IMR-90 (cell line): Measurements from ENCODE around the gene XPO4. TPM values are rescaled to one million over a fixed set of nuclear protein-coding genes. Genes with fewer than 3 reads are reported as not detected.

Source experiments
- ATAC-seq: fragments of 200-7000 bp; cut with Tn5 transposase; 2 replicates; pipeline ENCODE4 v1.9.1; 2020; ENCODE audit warnings: low read depth, mild to moderate bottlenecking, moderate library complexity
- BruUV-seq: library from RNA; stranded (reverse); fragments of 400-500 nt; replicated peaks from 2 replicates; lab custom pipeline; 2021; lab: Mats Ljungman, UMichigan
- CTCF ChIA-PET: fragments of 300-600 bp; formaldehyde crosslinking; extraction: SDS; loops from one replicate; lab custom pipeline; 2021; ENCODE audit warnings: antibody characterized with exemption; lab: Yijun Ruan, JAX
- POLR2A ChIA-PET: fragments of 300-600 bp; sonication (Branson Sonifier 250); formaldehyde crosslinking; loops from one replicate; lab custom pipeline; 2022; ENCODE audit warnings: antibody characterized with exemption; ENCODE audit not compliant: unreplicated experiment; lab: Charles Lee
- DNase-seq: peaks from one replicate; pipeline ENCODE4 v3.0.0; 2013
- H2AFZ ChIP-seq: replicated peaks from 2 replicates; pipeline ENCODE3; 2013; ENCODE audit warnings: low read length, mild to moderate bottlenecking; ENCODE audit not compliant: poor library complexity
- H2AK5ac ChIP-seq: 2 replicates; pipeline ENCODE4 v1.6.1; 2013; ENCODE audit warnings: low read depth, low read length, inconsistent platforms
- H2AK9ac ChIP-seq: replicated peaks from 2 replicates; pipeline ENCODE3; 2013; ENCODE audit warnings: mild to moderate bottlenecking, low read depth, low read length, moderate library complexity; ENCODE audit not compliant: poor library complexity
- H2BK120ac ChIP-seq: 2 replicates; pipeline ENCODE4 v1.6.1; 2013; ENCODE audit warnings: low read depth, low read length, inconsistent platforms
- H2BK15ac ChIP-seq: 3 replicates; pipeline ENCODE4 v1.6.1; 2013; ENCODE audit warnings: low read depth, low read length, inconsistent platforms
- H2BK20ac ChIP-seq: 2 replicates; pipeline ENCODE4 v1.6.1; 2013; ENCODE audit warnings: low read depth, mild to moderate bottlenecking, inconsistent platforms, low read length, moderate library complexity
- H2BK5ac ChIP-seq: 2 replicates; pipeline ENCODE4 v1.6.1; 2013; ENCODE audit warnings: mild to moderate bottlenecking, low read depth, low read length, inconsistent platforms; ENCODE audit not compliant: poor library complexity, severe bottlenecking
- H3K14ac ChIP-seq: replicated peaks from 2 replicates; pipeline ENCODE4 v1.6.1; 2013; ENCODE audit warnings: low read depth, low read length, inconsistent platforms
- H3K18ac ChIP-seq: 2 replicates; pipeline ENCODE4 v1.6.1; 2013; ENCODE audit warnings: low read depth, low read length, control low read depth
- H3K23ac ChIP-seq: 2 replicates; pipeline ENCODE4 v1.6.1; 2013; ENCODE audit warnings: low read depth, low read length, inconsistent platforms
- H3K27ac ChIP-seq: 2 replicates; pipeline ENCODE4 v1.5.1; 2013; ENCODE audit warnings: mild to moderate bottlenecking, control low read depth, low read length; ENCODE audit not compliant: insufficient read depth
- H3K27me3 ChIP-seq: 2 replicates; pipeline ENCODE4 v1.6.1; 2013; ENCODE audit warnings: low read length; ENCODE audit not compliant: control insufficient read depth, insufficient read depth
- H3K36me3 ChIP-seq: 2 replicates; pipeline ENCODE4 v1.6.1; 2013; ENCODE audit warnings: low read length, mixed read lengths; ENCODE audit not compliant: control insufficient read depth, insufficient read depth
- H3K4ac ChIP-seq: 2 replicates; pipeline ENCODE4 v1.6.1; 2013; ENCODE audit warnings: low read depth, low read length, inconsistent platforms
- H3K4me1 ChIP-seq: 2 replicates; pipeline ENCODE4 v1.6.1; 2013; ENCODE audit warnings: low read length, mixed read lengths; ENCODE audit not compliant: control insufficient read depth, insufficient read depth
- H3K4me2 ChIP-seq: 2 replicates; pipeline ENCODE4 v1.6.1; 2013; ENCODE audit warnings: low read depth, mild to moderate bottlenecking, control low read depth, low read length, moderate library complexity
- H3K4me3 ChIP-seq: 2 replicates; pipeline ENCODE4 v1.5.1; 2013; ENCODE audit warnings: low read depth, mild to moderate bottlenecking, control low read depth, low read length, moderate library complexity; ENCODE audit not compliant: insufficient read depth
- H3K56ac ChIP-seq: 2 replicates; pipeline ENCODE4 v1.6.1; 2013; ENCODE audit warnings: low read length, inconsistent platforms; ENCODE audit not compliant: insufficient read depth; ENCODE audit errors: extremely low read depth
- H3K79me1 ChIP-seq, 2 experiments: 2 replicates each; pipeline ENCODE4 v1.6.1; 2013; ENCODE audit warnings: low read length in 2 of 2, inconsistent platforms in 1 of 2, low read depth in 1 of 2
- H3K9ac ChIP-seq: 2 replicates; pipeline ENCODE4 v1.6.1; 2013; ENCODE audit warnings: low read depth, low read length, control low read depth
- H3K9me1 ChIP-seq: 2 replicates; pipeline ENCODE4 v1.6.1; 2013; ENCODE audit warnings: low read length, inconsistent platforms; ENCODE audit not compliant: insufficient read depth
- H3K9me3 ChIP-seq: 2 replicates; pipeline ENCODE4 v1.6.1; 2013; ENCODE audit warnings: low read length; ENCODE audit not compliant: control insufficient read depth, insufficient read depth
- H4K20me1 ChIP-seq: 2 replicates; pipeline ENCODE4 v1.6.1; 2013; ENCODE audit warnings: low read length, inconsistent platforms; ENCODE audit not compliant: insufficient read depth
- H4K5ac ChIP-seq: 2 replicates; pipeline ENCODE4 v1.6.1; 2013; ENCODE audit warnings: mild to moderate bottlenecking, low read depth, low read length, control low read depth
- H4K8ac ChIP-seq, 2 experiments: 2 replicates each; pipeline ENCODE4 v1.6.1; 2013; ENCODE audit warnings: low read depth in 2 of 2, low read length in 2 of 2, control low read depth in 1 of 2, inconsistent platforms in 1 of 2
- H4K91ac ChIP-seq: 2 replicates; pipeline ENCODE4 v1.6.1; 2013; ENCODE audit warnings: low read depth, low read length, inconsistent platforms; ENCODE audit not compliant: insufficient read depth
- CEBPB ChIP-seq: IDR thresholded peaks from 2 replicates; pipeline ENCODE4 v1.6.1; 2012; ENCODE audit warnings: low read depth, low read length, improper control_type of control experiment
- CHD1 ChIP-seq: IDR thresholded peaks from 2 replicates; pipeline ENCODE4 v1.6.1; 2012; ENCODE audit warnings: low read depth, low read length, improper control_type of control experiment
- MAFK ChIP-seq: IDR thresholded peaks from 2 replicates; pipeline ENCODE4 v1.6.1; 2012; ENCODE audit warnings: low read depth, low read length, improper control_type of control experiment
- MAZ ChIP-seq: IDR thresholded peaks from 2 replicates; pipeline ENCODE4 v1.6.1; 2012; ENCODE audit warnings: low read depth, mild to moderate bottlenecking, low read length, improper control_type of control experiment, moderate library complexity, borderline replicate concordance
- NFE2L2 ChIP-seq: fragments of 150-350 bp; IDR thresholded peaks from 2 replicates; pipeline ENCODE4 v1.6.1; 2016; ENCODE audit warnings: low read depth, mild to moderate bottlenecking, low read length
- POLR2A ChIP-seq: IDR thresholded peaks from 2 replicates; pipeline ENCODE4 v1.6.1; 2012; ENCODE audit warnings: mild to moderate bottlenecking, low read depth, low read length
- RAD21 ChIP-seq: IDR thresholded peaks from 2 replicates; pipeline ENCODE4 v1.6.1; 2012; ENCODE audit warnings: low read length, improper control_type of control experiment
- RCOR1 ChIP-seq: IDR thresholded peaks from 2 replicates; pipeline ENCODE4 v1.6.1; 2012; ENCODE audit warnings: mild to moderate bottlenecking, low read length, improper control_type of control experiment; ENCODE audit not compliant: insufficient replicate concordance
- RFX5 ChIP-seq: IDR thresholded peaks from 2 replicates; pipeline ENCODE4 v1.8.0; 2012; ENCODE audit warnings: low read depth, mild to moderate bottlenecking, low read length, moderate library complexity
- SMC3 ChIP-seq: fragments of 150-350 bp; IDR thresholded peaks from 2 replicates; pipeline ENCODE4 v1.6.1; 2016; ENCODE audit warnings: low read depth, mild to moderate bottlenecking, antibody characterized with exemption, low read length, moderate library complexity
- whole genome bisulfite sequencing, 2 experiments: methylation state at CpG; one replicate each; pipeline versions ENCODE4 v1.1.5 to v1.1.7; 2013; ENCODE audit warnings: missing lambda C conversion rate in 2 of 2; ENCODE audit not compliant: insufficient read length in 1 of 2; ENCODE audit errors: extremely low coverage in 2 of 2; 5-methylcytosine and 5-hydroxymethylcytosine counted together
- dilution Hi-C: fragments of 300-500 bp; cut with HindIII; formaldehyde crosslinking; loops from one replicate; pipeline ENCODE4 v1.14.3; 2018; ENCODE audit warnings: low sequenced_read_pairs; ENCODE audit not compliant: unreplicated experiment
- in situ Hi-C: fragments of 300-500 bp; cut with MboI; formaldehyde crosslinking; loops from 3 replicates; pipeline ENCODE4 v1.14.3; 2019; ENCODE audit warnings: low sequenced_read_pairs, inconsistent platforms, mixed read lengths
- intact Hi-C: fragments of 100-400 bp; cut with micrococcal nuclease; formaldehyde crosslinking; loops from 2 replicates; pipeline ENCODE4 v1.10.0; 2022
- polyA plus RNA-seq, 3 experiments: library from polyadenylated mRNA; depleted of rRNA; stranded (reverse); fragments of >200 nt; gene quantifications; 2 replicates each; pipeline ENCODE4 v1.2.3, GENCODE V29; 2012; ENCODE audit warnings: low replicate concordance in 1 of 3
- total RNA-seq: library from RNA; depleted of rRNA; stranded (reverse); fragments of >200 nt; gene quantifications from 2 replicates; pipeline ENCODE4 v1.2.3, GENCODE V29; 2012
- TF ChIP-seq, protein P1 (sequence below): fragments of 150-350 bp; IDR thresholded peaks from 2 replicates; pipeline ENCODE4 v1.6.1; 2017; ENCODE audit warnings: mild to moderate bottlenecking, antibody characterized with exemption, low read length, low read depth
- TF ChIP-seq, protein P2 (sequence below): fragments of 150-350 bp; IDR thresholded peaks from 2 replicates; pipeline ENCODE4 v1.6.1; 2016; ENCODE audit warnings: low read depth, mild to moderate bottlenecking, low read length, moderate library complexity, borderline replicate concordance
- TF ChIP-seq, protein P3 (sequence below): conservative IDR thresholded peaks from 2 replicates; pipeline ENCODE4 v1.5.1; 2012; ENCODE audit warnings: mild to moderate bottlenecking, low read depth, low read length, improper control_type of control experiment

Gene XPO4
- total and polyA plus RNA-seq, 2 of the 4 experiments (the other 2 are of a cell fraction) = 5.0 to 21.1 TPM

DNA sequence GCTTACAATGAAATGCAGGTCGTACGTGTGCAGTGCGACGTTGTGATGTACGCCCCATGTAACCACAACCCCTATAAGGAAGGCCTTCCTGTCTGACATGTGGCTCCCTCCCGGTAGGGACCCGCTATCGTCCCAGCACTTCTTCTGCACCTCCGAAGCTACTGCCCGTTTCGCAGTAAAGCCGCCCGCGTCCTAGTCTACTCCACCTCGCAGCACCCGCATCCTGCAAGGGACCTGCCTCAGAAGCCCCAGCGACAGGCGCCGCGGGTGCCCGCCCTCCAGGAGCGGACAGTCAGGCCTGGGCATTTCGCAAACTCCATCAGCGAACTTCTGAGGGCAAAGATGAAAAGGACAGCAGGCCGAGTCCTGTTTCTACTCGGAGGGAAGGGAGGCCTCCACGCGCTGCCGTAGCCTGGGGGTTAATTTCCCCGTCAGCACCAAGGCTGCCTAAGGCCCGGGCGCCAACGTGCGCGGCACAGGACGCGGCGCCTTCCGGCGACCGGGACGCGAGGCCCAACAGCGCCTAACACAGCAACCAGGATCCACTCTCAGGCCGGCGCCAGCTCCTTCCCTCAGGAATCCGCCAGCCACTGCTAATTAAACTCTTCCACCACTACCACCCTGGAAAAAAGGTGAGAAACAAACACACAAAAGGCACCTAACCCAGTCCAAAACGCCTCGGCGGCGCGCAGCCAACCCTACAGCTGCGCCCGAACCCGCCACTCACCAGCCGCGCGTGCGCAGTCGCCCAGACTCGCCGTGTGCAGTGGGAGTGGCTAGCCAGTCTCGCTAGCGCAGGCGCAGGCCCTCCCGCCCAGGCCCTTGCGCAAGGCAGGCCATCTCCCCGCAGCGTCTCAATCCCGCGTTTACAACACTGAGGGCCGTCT lies 129.1 kb downstream of the XPO4 start, which contains the start of gene EEF1AKMT1:
EEF1AKMT1 (minus strand) TSS at position 768 of the 887 bp plus-strand sequence. CDS start 16,363 bp downstream, outside the sequence.
- WGBS, 2 experiments = 2% methylated on average over 20 of the region's 72 CpGs; no CpG with 5 or more reads in 1 of the 2 experiments
- TF ChIP-seq RAD21 (no peak), CEBPB (peak; percentile 100), RCOR1 (no peak), RFX5 (no peak), MAZ (peak; percentile 57; the same call in 1 of the 2 replicates), MAFK (no peak), CHD1 (no peak), SMC3 (no peak), POLR2A (peak; percentile 52), NFE2L2 (no peak)
- TF ChIP-seq, protein P1, sequence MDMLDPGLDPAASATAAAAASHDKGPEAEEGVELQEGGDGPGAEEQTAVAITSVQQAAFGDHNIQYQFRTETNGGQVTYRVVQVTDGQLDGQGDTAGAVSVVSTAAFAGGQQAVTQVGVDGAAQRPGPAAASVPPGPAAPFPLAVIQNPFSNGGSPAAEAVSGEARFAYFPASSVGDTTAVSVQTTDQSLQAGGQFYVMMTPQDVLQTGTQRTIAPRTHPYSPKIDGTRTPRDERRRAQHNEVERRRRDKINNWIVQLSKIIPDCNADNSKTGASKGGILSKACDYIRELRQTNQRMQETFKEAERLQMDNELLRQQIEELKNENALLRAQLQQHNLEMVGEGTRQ = no peak
- TF ChIP-seq, protein P2, sequence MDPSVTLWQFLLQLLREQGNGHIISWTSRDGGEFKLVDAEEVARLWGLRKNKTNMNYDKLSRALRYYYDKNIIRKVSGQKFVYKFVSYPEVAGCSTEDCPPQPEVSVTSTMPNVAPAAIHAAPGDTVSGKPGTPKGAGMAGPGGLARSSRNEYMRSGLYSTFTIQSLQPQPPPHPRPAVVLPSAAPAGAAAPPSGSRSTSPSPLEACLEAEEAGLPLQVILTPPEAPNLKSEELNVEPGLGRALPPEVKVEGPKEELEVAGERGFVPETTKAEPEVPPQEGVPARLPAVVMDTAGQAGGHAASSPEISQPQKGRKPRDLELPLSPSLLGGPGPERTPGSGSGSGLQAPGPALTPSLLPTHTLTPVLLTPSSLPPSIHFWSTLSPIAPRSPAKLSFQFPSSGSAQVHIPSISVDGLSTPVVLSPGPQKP = no peak
- TF ChIP-seq, protein P3, sequence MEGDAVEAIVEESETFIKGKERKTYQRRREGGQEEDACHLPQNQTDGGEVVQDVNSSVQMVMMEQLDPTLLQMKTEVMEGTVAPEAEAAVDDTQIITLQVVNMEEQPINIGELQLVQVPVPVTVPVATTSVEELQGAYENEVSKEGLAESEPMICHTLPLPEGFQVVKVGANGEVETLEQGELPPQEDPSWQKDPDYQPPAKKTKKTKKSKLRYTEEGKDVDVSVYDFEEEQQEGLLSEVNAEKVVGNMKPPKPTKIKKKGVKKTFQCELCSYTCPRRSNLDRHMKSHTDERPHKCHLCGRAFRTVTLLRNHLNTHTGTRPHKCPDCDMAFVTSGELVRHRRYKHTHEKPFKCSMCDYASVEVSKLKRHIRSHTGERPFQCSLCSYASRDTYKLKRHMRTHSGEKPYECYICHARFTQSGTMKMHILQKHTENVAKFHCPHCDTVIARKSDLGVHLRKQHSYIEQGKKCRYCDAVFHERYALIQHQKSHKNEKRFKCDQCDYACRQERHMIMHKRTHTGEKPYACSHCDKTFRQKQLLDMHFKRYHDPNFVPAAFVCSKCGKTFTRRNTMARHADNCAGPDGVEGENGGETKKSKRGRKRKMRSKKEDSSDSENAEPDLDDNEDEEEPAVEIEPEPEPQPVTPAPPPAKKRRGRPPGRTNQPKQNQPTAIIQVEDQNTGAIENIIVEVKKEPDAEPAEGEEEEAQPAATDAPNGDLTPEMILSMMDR = no peak

More for the DNA sequence above, 129.1 kb downstream of the XPO4 start, which contains the start of gene EEF1AKMT1:
- H3K4me2 ChIP-seq = peak within 1 kb of the TSS; percentile 77
- peak within 1 kb of the TSS; percentile 98 for H3K56ac ChIP-seq
- peak within 1 kb of the TSS; percentile 95 for H2AK9ac ChIP-seq
- peak within 1 kb of the TSS; percentile 36; the same call in 1 of the 2 replicates for H2AK5ac ChIP-seq
- H3K23ac ChIP-seq = peak within 1 kb of the TSS; percentile 97
- no TSS peak for BruUV-seq
- CTCF ChIA-PET = no interaction called here
- peak within 1 kb of the TSS; percentile 69 to 99 for H4K8ac ChIP-seq
- H3K36me3 ChIP-seq = peaks cover 2% of the 10 kb centered on the region; the same call in 1 of the 2 replicates
- H3K4me3 ChIP-seq = peak within 1 kb of the TSS; percentile 58
- peaks cover 12 to 20% of the 10 kb centered on the region in 2 experiments for H3K79me1 ChIP-seq
- peak within 1 kb of the TSS; percentile 91 for H3K9ac ChIP-seq
- H2BK20ac ChIP-seq = no peak within 1 kb of the TSS
- peak within 1 kb of the TSS; percentile 71 for H3K18ac ChIP-seq
- H2BK5ac ChIP-seq = peak within 1 kb of the TSS; percentile 82
- dilution Hi-C loops (no loop called here), intact Hi-C loops (loop anchor here (2.0 kb wide), 1 partner anchor 41 kb away; no protein-coding TSS in a partner anchor), in situ Hi-C loops (no loop called here)
- H2AFZ ChIP-seq = peak within 1 kb of the TSS; percentile 94
- peak within 1 kb of the TSS; percentile 62; the same call in 1 of the 2 replicates for H2BK120ac ChIP-seq
- DNase-seq = peak; percentile 91
- H2BK15ac ChIP-seq = no peak within 1 kb of the TSS
- no peaks in the 10 kb centered on the region; the same call in 1 of the 2 replicates for H3K9me1 ChIP-seq
- peak within 1 kb of the TSS; percentile 85 for H3K27ac ChIP-seq
- H3K27me3 ChIP-seq = no peaks in the 10 kb centered on the region
- H4K91ac ChIP-seq = peak within 1 kb of the TSS; percentile 95
- POLR2A ChIA-PET = interaction anchor here (0.6 kb wide), 1 partner anchor 12 kb away, joined by 4 read pairs; no protein-coding TSS in a partner anchor
- H3K14ac ChIP-seq = peak within 1 kb of the TSS; percentile 99
- no peaks in the 10 kb centered on the region for H3K9me3 ChIP-seq
- H4K20me1 ChIP-seq = no peaks in the 10 kb centered on the region
- H3K4ac ChIP-seq = peak within 1 kb of the TSS; percentile 97
- peak within 1 kb of the TSS; percentile 70 for H4K5ac ChIP-seq
- H3K4me1 ChIP-seq = peaks cover 2% of the 10 kb centered on the region; the same call in 1 of the 2 replicates
- ATAC-seq = peak; percentile 97
